Measurements from ENCODE around the gene PHACTR1.
"Not testable (repeated sequence)": the region's sequence is repeated elsewhere in the genome, so short reads cannot be mapped to it uniquely, and the experiment has no call there.

The PHACTR1 gene

GRCh38 chr6:12716298-12716916, at the start of gene PHACTR1:
Gene PHACTR1, plus strand, starts transcription at chr6:12716767.
- no peak for DNase-seq

DNA sequence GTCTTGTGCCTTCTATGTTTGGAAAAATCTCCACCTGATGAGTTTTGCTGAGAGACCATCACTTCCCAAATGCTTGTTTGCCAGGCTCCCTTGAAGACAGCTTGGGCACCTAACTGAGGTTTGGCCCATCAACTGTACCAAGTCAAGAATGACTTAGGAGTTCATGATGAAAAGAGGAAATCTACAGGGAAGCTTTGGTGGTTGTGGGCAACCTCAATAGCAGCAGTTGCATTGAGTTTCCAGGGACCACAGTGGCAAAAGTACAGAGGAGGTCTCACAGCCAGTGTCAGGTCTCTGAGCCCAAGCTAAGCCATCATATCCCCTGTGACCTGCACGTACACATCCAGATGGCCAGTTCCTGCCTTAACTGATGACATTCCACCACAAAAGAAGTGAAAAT, 49.7 kb upstream of the PHACTR1 start:
- no peak for DNase-seq

DNA sequence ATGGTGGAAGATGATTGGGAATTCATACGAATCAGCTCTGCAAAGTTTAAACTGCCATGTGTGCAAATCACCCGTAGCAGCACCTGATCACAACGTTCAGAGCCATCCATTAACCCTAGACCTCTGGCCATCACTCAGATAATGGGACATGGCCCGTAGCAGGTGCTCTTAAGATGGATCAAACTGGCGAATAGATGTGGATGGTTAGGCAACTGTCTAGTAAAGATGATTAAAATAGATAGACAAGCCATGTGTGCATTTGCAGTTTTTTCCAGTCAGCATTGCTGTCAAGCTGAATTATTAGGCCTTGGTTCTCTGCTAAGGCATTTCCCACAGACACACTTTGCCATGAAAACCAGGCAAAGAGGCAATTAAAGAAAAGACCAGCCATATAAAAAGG, 40.6 kb upstream of the PHACTR1 start:
- no peak for DNase-seq

GRCh38 chr6:12679341-12679740, 37.2 kb upstream of the PHACTR1 start:
- no peak for DNase-seq

- no peak for DNase-seq
These were observed 23.4 kb upstream of the PHACTR1 start for GRCh38 chr6:12693122-12693521.

- no peak for DNase-seq
These were observed 18.3 kb upstream of the PHACTR1 start for GRCh38 chr6:12698298-12698697.

DNA sequence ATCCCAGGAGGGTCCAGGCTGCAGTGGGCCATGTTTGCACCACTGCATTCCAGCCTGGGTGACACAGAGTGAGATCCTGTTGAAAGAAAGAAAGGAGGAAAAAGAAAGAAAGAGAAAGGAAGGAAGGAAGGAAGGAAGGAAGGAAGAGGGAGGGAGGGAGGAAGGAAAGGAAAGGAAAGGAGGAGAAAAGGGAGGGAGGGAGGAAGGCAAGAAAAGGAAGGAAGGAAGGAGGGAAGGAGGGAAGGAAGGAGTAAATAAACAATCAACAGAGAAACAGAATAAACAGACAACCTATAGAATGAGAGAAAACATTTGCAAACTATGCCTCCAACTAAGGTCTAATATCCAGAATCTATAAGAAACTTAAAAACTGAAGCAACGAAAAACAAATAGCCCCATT, 11.6 kb upstream of the PHACTR1 start:
- DNase-seq: no peak

DNA sequence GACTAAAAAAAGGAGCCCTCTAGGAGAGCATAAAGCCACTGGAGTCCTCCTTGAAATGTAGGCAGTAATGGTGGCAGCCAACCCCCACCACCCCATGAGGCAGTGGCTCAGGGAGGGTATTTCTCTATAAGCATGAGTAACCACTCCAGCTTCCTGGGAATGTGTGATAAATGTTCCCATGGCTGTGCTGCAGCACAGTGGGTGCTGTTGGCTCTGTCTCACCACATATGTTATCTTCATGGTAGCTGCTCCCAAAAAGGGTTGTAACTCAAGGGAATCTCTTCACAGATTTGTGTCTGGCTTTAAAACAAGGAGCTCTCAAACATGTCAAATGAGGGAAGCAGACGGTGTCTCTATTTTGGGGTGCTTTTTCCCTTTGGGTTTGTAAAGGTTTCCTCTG, 7.5 kb upstream of the PHACTR1 start:
- no peak for DNase-seq

- no peak for DNase-seq
These were observed 6.9 kb upstream of the PHACTR1 start for GRCh38 chr6:12709556-12710232.

DNA sequence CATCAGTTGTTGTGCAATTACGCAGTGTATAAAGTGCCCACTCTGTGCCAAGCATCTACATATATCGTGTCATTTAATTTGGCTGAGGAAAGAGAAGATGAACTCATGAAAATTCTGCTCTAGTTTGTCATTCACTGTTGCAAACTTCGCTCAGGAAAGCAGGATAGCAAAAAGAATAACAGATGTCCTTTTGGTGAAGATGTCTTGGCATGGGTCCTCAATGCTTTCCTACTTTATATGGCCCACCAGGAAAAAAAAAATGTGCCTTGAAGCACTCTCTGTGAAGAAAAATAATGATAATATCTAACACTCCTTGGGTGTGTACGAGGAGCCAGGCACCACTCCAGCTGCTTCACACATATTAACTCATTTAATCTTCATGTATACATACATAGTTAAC, 5.6 kb upstream of the PHACTR1 start:
- no peak for DNase-seq

DNA sequence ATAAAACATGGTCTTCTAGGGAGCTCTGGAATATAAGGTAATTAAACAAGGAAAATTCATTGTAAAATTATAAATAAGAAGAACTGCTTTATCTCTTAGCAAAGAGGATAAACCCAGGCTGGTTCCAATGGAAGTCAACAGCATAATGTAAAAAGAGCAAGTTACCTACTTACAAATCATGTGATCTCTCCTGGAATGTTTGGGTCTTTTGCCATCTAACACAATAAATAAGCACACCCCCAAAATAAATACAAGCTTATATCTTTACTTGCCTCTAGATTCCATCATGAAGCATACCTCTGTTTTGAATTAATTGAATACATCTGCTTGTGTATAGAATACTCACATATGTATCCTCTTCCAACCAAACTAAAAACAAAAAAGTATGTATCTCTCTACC, 2.5 kb upstream of the PHACTR1 start:
- no peak for DNase-seq

DNA sequence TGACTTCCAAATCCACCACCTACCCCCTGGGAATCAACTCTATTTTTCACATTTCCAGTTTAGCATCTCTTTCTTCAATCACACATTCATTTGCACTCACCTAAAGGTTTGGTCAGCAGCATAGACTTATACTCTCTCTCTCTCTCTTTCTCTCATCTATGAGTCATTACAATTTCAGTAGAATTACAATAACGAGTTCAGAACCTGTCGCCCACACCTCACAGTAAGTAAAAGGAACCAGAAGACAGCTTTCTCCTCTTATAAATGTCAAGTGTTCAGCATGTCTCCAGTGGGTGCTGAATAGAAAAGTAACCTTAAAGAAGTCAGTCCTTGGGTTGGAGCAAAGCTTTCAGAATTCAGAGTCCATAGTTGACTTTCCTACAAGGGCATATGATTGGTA, 1.1 kb upstream of the PHACTR1 start:
- no peak for DNase-seq

GRCh38 chr6:12717356-12717755, 789 bp downstream of the PHACTR1 start:
- no peak for DNase-seq

DNA sequence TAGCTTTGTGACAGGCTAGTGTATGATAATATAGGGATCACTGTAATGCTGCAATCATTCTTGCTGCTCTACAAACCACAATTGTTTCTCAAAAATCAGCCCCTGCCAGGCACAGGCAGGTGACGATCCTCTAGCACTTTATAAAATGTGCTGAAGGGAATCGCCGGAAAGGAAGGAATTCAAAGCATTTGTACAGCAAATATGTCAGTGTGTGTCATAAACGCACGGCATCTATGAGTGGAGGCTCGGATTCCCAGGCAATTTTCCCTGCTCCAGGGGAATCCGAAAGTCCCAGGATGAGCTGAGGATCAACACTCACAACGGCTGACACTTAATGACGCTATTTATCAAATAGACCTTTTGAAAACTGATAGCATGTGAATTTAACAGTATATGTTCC, 1.4 kb downstream of the PHACTR1 start:
- no peak for DNase-seq

- no peak for DNase-seq
These were observed 2.5 kb downstream of the PHACTR1 start for GRCh38 chr6:12719017-12719416.

GRCh38 chr6:12720310-12720709, 3.7 kb downstream of the PHACTR1 start:
- DNase-seq: no peak

GRCh38 chr6:12725263-12725662, 8.7 kb downstream of the PHACTR1 start:
- DNase-seq: no peak

GRCh38 chr6:12729467-12729866, 12.9 kb downstream of the PHACTR1 start:
- no peak for DNase-seq

DNA sequence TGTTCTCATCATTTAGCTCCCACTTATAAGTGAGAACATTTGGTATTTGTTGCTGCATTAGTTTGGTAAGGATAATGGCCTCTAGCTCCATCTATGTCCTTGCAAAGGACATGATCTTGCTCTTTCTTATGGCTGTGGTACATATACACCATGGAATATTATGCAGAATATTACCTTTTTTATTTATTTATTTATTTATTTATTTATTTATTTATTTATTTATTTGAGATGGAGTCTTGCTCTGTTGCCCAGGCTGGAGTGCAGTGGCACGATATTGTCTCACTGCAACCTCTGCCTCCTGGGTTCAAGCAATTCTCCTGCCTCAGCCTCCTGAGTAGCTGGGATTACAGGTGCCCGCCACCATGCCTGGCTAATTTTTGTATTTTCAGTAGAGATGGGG, 14.2 kb downstream of the PHACTR1 start:
- not testable (repeated sequence) for DNase-seq

DNA sequence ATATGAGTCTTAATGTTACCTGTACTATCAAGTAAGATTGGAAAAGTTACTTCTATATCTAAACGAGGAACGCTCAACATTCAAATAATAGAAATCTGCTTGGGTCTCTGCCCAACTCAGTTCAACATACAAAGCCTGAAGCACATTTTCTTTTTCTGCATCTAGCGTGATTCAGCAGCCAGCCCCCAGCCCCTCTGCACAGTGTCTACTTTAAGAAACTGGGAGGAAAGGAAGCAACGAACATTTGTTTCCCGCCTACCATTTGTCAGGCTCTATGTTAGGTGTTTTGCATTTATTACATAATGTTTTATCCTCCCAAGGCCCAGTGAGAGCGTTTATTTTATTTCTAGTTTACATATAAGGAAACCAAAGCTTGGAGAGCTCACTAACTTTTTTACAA, 17.3 kb downstream of the PHACTR1 start:
- no peak for DNase-seq

DNA sequence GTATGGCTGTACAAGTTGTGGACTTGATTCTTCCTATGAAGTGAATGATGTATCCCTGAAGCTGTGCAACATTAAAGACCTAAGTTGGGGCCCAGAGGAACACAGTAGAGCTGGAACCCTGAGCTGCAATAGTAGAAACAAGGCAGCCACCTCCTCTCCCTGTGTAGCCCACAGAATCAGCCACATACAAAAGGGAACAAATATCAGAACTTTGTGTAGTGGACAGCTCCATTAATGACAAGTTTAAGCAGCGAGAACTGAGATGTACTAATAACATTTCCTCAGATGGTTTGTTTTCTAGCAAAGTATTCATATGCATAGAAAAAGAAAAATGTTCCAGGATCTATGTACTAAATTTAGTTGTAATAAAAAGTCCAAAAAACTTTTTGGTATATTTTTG, 19.2 kb downstream of the PHACTR1 start:
- DNase-seq: no peak

DNA sequence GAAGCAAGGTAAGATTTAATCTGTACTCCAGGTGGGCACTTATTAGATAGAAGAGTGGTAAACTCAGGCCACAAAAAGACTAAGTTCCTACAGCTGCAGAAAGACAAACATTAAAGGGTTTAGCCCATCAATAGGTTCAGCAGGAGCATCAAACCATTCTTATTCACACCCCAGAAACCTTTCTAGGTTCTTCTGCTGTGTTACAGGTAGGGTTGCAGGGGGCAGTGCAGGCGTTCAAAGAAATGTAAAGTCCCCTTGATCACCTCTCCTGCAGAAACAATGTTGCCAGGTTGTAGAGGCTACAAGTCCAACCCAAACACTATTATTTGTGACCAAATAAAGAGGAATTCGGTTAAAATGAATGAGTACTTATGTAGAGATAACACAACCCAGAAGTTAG, 31.8 kb downstream of the PHACTR1 start:
- no peak for DNase-seq

DNA sequence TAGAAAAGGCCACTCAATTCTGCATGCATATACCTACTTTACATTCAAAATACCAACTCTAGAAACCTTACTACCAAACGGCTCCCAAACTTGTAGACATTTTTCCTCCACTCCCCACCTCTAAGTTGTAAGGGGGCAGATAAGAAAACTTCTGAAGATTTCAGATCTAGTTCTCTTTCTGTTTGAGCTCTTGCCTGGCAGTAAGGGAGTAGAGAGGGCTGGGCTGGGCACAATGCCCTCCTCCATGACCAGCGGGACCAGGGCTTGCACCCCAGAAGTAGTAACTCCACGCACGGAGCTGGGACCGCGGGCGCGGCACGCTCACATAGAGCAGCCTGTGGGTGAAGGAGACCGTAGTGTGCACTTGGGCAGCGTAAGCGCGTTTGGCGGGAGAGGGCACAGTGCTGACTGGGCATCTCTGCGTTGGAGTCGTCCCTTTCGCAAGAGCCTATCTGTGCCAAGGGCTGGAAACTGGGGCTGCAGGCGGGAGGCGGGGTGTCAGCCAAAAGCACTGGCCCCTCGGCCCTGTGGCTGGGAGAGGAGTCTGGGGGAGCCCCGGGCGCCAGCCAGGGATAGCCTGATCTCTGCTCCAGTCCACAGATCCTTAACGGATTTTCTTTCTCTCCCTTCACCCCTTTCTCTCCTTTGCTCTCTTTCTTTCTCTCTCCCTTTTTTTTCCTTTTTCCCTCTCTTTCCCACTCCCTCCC, 32.4 kb downstream of the PHACTR1 start:
- DNase-seq: no peak

All from NCI-H510A treated with DMSO at 0.1 percent for 48 hours (cell line).